Measurements from ENCODE around the gene SIT1.

SIT1 gene

GRCh38 chr9:35682051-35682450, 31.3 kb upstream of the SIT1 start:
- DNase-seq: no peak

GRCh38 chr9:35681341-35682002, 30.7 kb upstream of the SIT1 start:
- DNase-seq: no peak

GRCh38 chr9:35680331-35681105, 29.8 kb upstream of the SIT1 start:
- no peak for DNase-seq

GRCh38 chr9:35679766-35680330, 29.1 kb upstream of the SIT1 start:
- DNase-seq: no peak

- no peak for DNase-seq
These were observed 28.4 kb upstream of the SIT1 start for GRCh38 chr9:35679091-35679490.

GRCh38 chr9:35675732-35676392, 25.1 kb upstream of the SIT1 start:
- peak; percentile 80 for DNase-seq

- DNase-seq: no peak
These were observed 24.5 kb upstream of the SIT1 start for GRCh38 chr9:35675204-35675603.

GRCh38 chr9:35674025-35674361, 23.3 kb upstream of the SIT1 start:
- no peak for DNase-seq

GRCh38 chr9:35673132-35674024, 22.6 kb upstream of the SIT1 start, which contains the start of gene CA9:
CA9 (plus strand) TSS chr9:35673928; CDS start chr9:35673960, 32 bp downstream.
- DNase-seq: no peak

GRCh38 chr9:35669331-35670145, 18.8 kb upstream of the SIT1 start:
- DNase-seq: no peak

GRCh38 chr9:35667939-35668338, 17.2 kb upstream of the SIT1 start:
- DNase-seq: no peak

GRCh38 chr9:35666549-35666948, 15.8 kb upstream of the SIT1 start:
- DNase-seq: no peak

- no peak for DNase-seq
These were observed 15.3 kb upstream of the SIT1 start for GRCh38 chr9:35666045-35666444.

- no peak for DNase-seq
These were observed 14.7 kb upstream of the SIT1 start for GRCh38 chr9:35665471-35665818.

GRCh38 chr9:35664531-35665470, 14.1 kb upstream of the SIT1 start, which contains the start of gene ARHGEF39:
ARHGEF39 (minus strand) TSS chr9:35665195; CDS start chr9:35665169, 26 bp downstream.
- DNase-seq: peak; percentile 88

- DNase-seq: no peak
These were observed 11.7 kb upstream of the SIT1 start for GRCh38 chr9:35662437-35662836.

- no peak for DNase-seq
These were observed 11.1 kb upstream of the SIT1 start for GRCh38 chr9:35661756-35662350.

- DNase-seq: no peak
These were observed 10.3 kb upstream of the SIT1 start for GRCh38 chr9:35660966-35661415.

GRCh38 chr9:35659340-35659739, 8.6 kb upstream of the SIT1 start:
- DNase-seq: no peak

GRCh38 chr9:35658968-35659220, 8.2 kb upstream of the SIT1 start:
- DNase-seq: no peak

Measured in activated CD8-positive, alpha-beta memory T cell treated with anti-CD3 and anti-CD28 coated beads for 24 hours (primary cell).